ENCODE data around the gene ZBTB9. TPM values are rescaled to one million over a fixed set of nuclear protein-coding genes. Genes with fewer than 3 reads are reported as not detected.

ZBTB9 gene
- total RNA-seq, 2 donors from 2014 or later: 18.0 to 20.6 TPM

- 38 to 58% methylated on average over 3 to 10 of the region's 12 CpGs for WGBS, 2 experiments (ENCODE audit: insufficient coverage in 1 of 2, insufficient read length in 1 of 2)
- H3K4me1 ChIP-seq (ENCODE audit: control insufficient read depth, insufficient read depth, low read length): no peaks in the 10 kb centered on the region
- DNase-seq: no peak
- peak overlapping the region; percentile 20 for H3K27ac Mint-ChIP-seq
- no peak for TF ChIP-seq CTCF (conservative IDR thresholded peaks at IDR 0.05)
- no peaks in the 10 kb centered on the region for H3K27me3 Mint-ChIP-seq (ENCODE audit: insufficient read depth)
- H3K4me3 ChIP-seq (ENCODE audit: low read length): peak overlapping the region; percentile 97
- H3K27ac ChIP-seq (ENCODE audit: low read depth, low read length): no peak overlapping the region
- H3K9me3 Mint-ChIP-seq: no peaks in the 10 kb centered on the region
- H3K9me3 ChIP-seq (ENCODE audit: control insufficient read depth, low read length): no peaks in the 10 kb centered on the region
- H3K9ac ChIP-seq (ENCODE audit: extremely low read depth, low read length, poor library complexity, severe bottlenecking): peak overlapping the region; percentile 50
- H3K36me3 Mint-ChIP-seq (ENCODE audit: low read depth): peaks cover 35% of the 10 kb centered on the region
- H3K27me3 ChIP-seq (ENCODE audit: control insufficient read depth, insufficient read depth, low read length, poor library complexity, severe bottlenecking): no peaks in the 10 kb centered on the region
- peak overlapping the region; percentile 92 for H3K4me3 Mint-ChIP-seq
- peaks cover 37% of the 10 kb centered on the region for H3K36me3 ChIP-seq (ENCODE audit: control insufficient read depth, insufficient read depth, low read length)
- H3K4me1 Mint-ChIP-seq: peaks cover 11% of the 10 kb centered on the region
Measured at GRCh38 chr6:33453393-33454008, 875 bp upstream of the ZBTB9 start.

- Histone ChIP-seq H3K4me1 (ENCODE audit: control insufficient read depth, insufficient read depth, low read length) (no peaks in the 10 kb centered on the region), H3K36me3 (ENCODE audit: control insufficient read depth, insufficient read depth, low read length) (peaks cover 24% of the 10 kb centered on the region), H3K9me3 (ENCODE audit: control insufficient read depth, low read length) (no peaks in the 10 kb centered on the region), H3K9ac (ENCODE audit: extremely low read depth, low read length, poor library complexity, severe bottlenecking) (peak overlapping the region; percentile 75), H3K27ac (ENCODE audit: low read depth, low read length) (no peak overlapping the region), H3K27me3 (ENCODE audit: control insufficient read depth, insufficient read depth, low read length, poor library complexity, severe bottlenecking) (no peaks in the 10 kb centered on the region), H3K4me3 (ENCODE audit: low read length) (peak overlapping the region; percentile 97)
- Mint-ChIP-seq H3K4me3 (peak overlapping the region; percentile 92), H3K27me3 (ENCODE audit: insufficient read depth) (peaks cover 10% of the 10 kb centered on the region), H3K36me3 (ENCODE audit: low read depth) (peaks cover 23% of the 10 kb centered on the region), H3K9me3 (no peaks in the 10 kb centered on the region), H3K27ac (peak overlapping the region; percentile 91), H3K4me1 (peaks cover 11% of the 10 kb centered on the region)
- no peak for DNase-seq
- 66 to 74% methylated on average over 14 to 16 of the region's 16 CpGs for WGBS, 2 experiments (ENCODE audit: insufficient coverage in 1 of 2, insufficient read length in 1 of 2)
- TF ChIP-seq CTCF (conservative IDR thresholded peaks at IDR 0.05): no peak
Measured at GRCh38 chr6:33455051-33455450, 675 bp downstream of the ZBTB9 start.

GRCh38 chr6:33456156-33456555, 1.8 kb downstream of the ZBTB9 start:
- Mint-ChIP-seq H3K27me3 (ENCODE audit: insufficient read depth) (peaks cover 10% of the 10 kb centered on the region), H3K9me3 (no peaks in the 10 kb centered on the region), H3K27ac (no peak overlapping the region), H3K36me3 (ENCODE audit: low read depth) (peaks cover 23% of the 10 kb centered on the region), H3K4me3 (peak overlapping the region; percentile 92), H3K4me1 (peaks cover 11% of the 10 kb centered on the region)
- H3K9ac ChIP-seq (ENCODE audit: extremely low read depth, low read length, poor library complexity, severe bottlenecking): no peak overlapping the region
- no peak for TF ChIP-seq CTCF (conservative IDR thresholded peaks at IDR 0.05)
- no peak for DNase-seq
- no peaks in the 10 kb centered on the region for H3K9me3 ChIP-seq (ENCODE audit: control insufficient read depth, low read length)
- 96 to 98% methylated on average over 12 of the region's 12 CpGs for WGBS, 2 experiments (ENCODE audit: insufficient coverage in 1 of 2, insufficient read length in 1 of 2)
- H3K36me3 ChIP-seq (ENCODE audit: control insufficient read depth, insufficient read depth, low read length): peaks cover 23% of the 10 kb centered on the region
- H3K27me3 ChIP-seq (ENCODE audit: control insufficient read depth, insufficient read depth, low read length, poor library complexity, severe bottlenecking): no peaks in the 10 kb centered on the region
- no peak overlapping the region for H3K4me3 ChIP-seq (ENCODE audit: low read length)
- H3K4me1 ChIP-seq (ENCODE audit: control insufficient read depth, insufficient read depth, low read length): no peaks in the 10 kb centered on the region
- H3K27ac ChIP-seq (ENCODE audit: low read depth, low read length): no peak overlapping the region

All from endodermal cell (in vitro differentiated cells).